Panc1 (cell line): ENCODE results near the gene MFSD6.

Experiments used
- POLR2AphosphoS5 ChIP-seq: IDR thresholded peaks from 2 replicates; pipeline ENCODE4 v1.6.1; 2012; ENCODE audit warnings: mild to moderate bottlenecking, low read depth, low read length, moderate library complexity
- REST ChIP-seq, 2 experiments: IDR thresholded peaks; 2 replicates each; pipeline ENCODE4 v1.6.1; 2011 to 2012; ENCODE audit warnings: low read depth in 2 of 2, control low read depth in 1 of 2, low read length in 1 of 2, mild to moderate bottlenecking in 1 of 2, moderate library complexity in 1 of 2; ENCODE audit not compliant: insufficient read depth in 1 of 2
- SIN3A ChIP-seq: IDR thresholded peaks from 2 replicates; pipeline ENCODE4 v1.6.1; 2012; ENCODE audit warnings: low read depth, mild to moderate bottlenecking, low read length, moderate library complexity, borderline replicate concordance; ENCODE audit not compliant: insufficient read depth
- TCF7L2 ChIP-seq: IDR thresholded peaks from 2 replicates; pipeline ENCODE4 v1.6.1; 2011; ENCODE audit warnings: mild to moderate bottlenecking, low read depth, low read length, inconsistent platforms
- TF ChIP-seq, protein P1 (sequence below): fragments of 450-650 bp; IDR thresholded peaks from 2 replicates; pipeline ENCODE4 v1.5.1; 2017; ENCODE audit warnings: mild to moderate bottlenecking

- TF ChIP-seq, protein P1, sequence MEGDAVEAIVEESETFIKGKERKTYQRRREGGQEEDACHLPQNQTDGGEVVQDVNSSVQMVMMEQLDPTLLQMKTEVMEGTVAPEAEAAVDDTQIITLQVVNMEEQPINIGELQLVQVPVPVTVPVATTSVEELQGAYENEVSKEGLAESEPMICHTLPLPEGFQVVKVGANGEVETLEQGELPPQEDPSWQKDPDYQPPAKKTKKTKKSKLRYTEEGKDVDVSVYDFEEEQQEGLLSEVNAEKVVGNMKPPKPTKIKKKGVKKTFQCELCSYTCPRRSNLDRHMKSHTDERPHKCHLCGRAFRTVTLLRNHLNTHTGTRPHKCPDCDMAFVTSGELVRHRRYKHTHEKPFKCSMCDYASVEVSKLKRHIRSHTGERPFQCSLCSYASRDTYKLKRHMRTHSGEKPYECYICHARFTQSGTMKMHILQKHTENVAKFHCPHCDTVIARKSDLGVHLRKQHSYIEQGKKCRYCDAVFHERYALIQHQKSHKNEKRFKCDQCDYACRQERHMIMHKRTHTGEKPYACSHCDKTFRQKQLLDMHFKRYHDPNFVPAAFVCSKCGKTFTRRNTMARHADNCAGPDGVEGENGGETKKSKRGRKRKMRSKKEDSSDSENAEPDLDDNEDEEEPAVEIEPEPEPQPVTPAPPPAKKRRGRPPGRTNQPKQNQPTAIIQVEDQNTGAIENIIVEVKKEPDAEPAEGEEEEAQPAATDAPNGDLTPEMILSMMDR, result no peak
- no peak for TF ChIP-seq SIN3A
- TF ChIP-seq REST (IDR thresholded peaks at IDR 0.05; ENCODE audit: insufficient read depth in 1 of 2, low read depth in 2 of 2, low read length in 1 of 2), result no peak
- no peak for TF ChIP-seq TCF7L2
- no peak for TF ChIP-seq POLR2AphosphoS5
Observed at GRCh38 chr2:190512539-190513095, 104.5 kb downstream of the MFSD6 start.
